GM12878 (cell line): Measurements from ENCODE around the gene HECTD2. TPM values are rescaled to one million over a fixed set of nuclear protein-coding genes. Genes with fewer than 3 reads are reported as not detected.

Experiments used
- ATAC-seq: fragments of 200-7000 bp; cut with Tn5 transposase; 3 replicates; pipeline ENCODE4 v1.9.1; 2020; ENCODE audit warnings: mild to moderate bottlenecking, moderate library complexity
- BruUV-seq: library from RNA; stranded (reverse); fragments of 400-500 nt; replicated peaks from 2 replicates; lab custom pipeline; 2021; lab: Mats Ljungman, UMichigan
- CTCF ChIA-PET: fragments of 300-600 bp; sonication (Branson Sonifier 250); formaldehyde crosslinking; extraction: SDS; loops from one replicate; lab custom pipeline; 2021; ENCODE audit warnings: inconsistent platforms; lab: Yijun Ruan, JAX
- POLR2A ChIA-PET: fragments of 350-600 bp; formaldehyde crosslinking; extraction: SDS; loops from one replicate; lab custom pipeline; 2021; ENCODE audit warnings: inconsistent platforms; lab: Charles Lee
- RAD21 ChIA-PET: fragments of 300-600 bp; sonication (Branson Sonifier 250); formaldehyde crosslinking; loops from one replicate; lab custom pipeline; 2023; ENCODE audit warnings: antibody characterized with exemption; ENCODE audit not compliant: unreplicated experiment; lab: Charles Lee
- SMC1A ChIA-PET: fragments of 300-600 bp; sonication (Branson Sonifier 250); formaldehyde crosslinking; loops from one replicate; lab custom pipeline; 2023; ENCODE audit not compliant: unreplicated experiment, uncharacterized antibody; lab: Charles Lee
- DNase-seq: peaks from one replicate; pipeline ENCODE4 v3.0.0-alpha.2; 2011; ENCODE audit warnings: low read depth, low spot score
- FAIRE-seq: peaks from 3 replicates; lab custom pipeline; 2011; peaks lifted over from hg19 to GRCh38; lab: Jason Lieb, UNC
- H2AFZ ChIP-seq: 2 replicates; pipeline ENCODE4 v1.6.0; 2011; ENCODE audit warnings: low read depth, low read length, control low read depth; ENCODE audit not compliant: control insufficient read depth
- H3K27ac ChIP-seq: 2 replicates; pipeline ENCODE4 v1.5.1; 2011; ENCODE audit warnings: control low read depth; ENCODE audit not compliant: control insufficient read depth, insufficient read depth
- H3K27me3 ChIP-seq, 2 experiments: replicated peaks in 1 of 2; 2 replicates each; pipeline versions ENCODE4 v1.6.0 to v1.6.1; 2011; ENCODE audit warnings: low read length in 1 of 2; ENCODE audit not compliant: control insufficient read depth in 2 of 2, insufficient read depth in 2 of 2
- H3K36me3 ChIP-seq, 2 experiments: 2 replicates each; pipeline ENCODE4 v1.5.1; 2011; ENCODE audit warnings: low read length in 1 of 2; ENCODE audit not compliant: control insufficient read depth in 2 of 2, insufficient read depth in 2 of 2
- H3K4me1 ChIP-seq: 2 replicates; pipeline ENCODE4 v1.6.1; 2011; ENCODE audit warnings: mild to moderate bottlenecking, low read length, moderate library complexity, mixed read lengths; ENCODE audit not compliant: control insufficient read depth, insufficient read depth
- H3K4me2 ChIP-seq: 2 replicates; pipeline ENCODE4 v1.6.0; 2011; ENCODE audit warnings: control low read depth; ENCODE audit not compliant: control insufficient read depth, insufficient read depth
- H3K4me3 ChIP-seq: fragments of 200-600 bp; sonication (generic); 2 replicates; pipeline ENCODE4 v1.5.1; 2016
- H3K79me2 ChIP-seq: 2 replicates; pipeline ENCODE4 v1.6.0; 2011; ENCODE audit warnings: low read length; ENCODE audit not compliant: control insufficient read depth, insufficient read depth
- H3K9ac ChIP-seq: 2 replicates; pipeline ENCODE4 v1.8.0; 2011; ENCODE audit warnings: low read length, control low read depth, mixed read lengths; ENCODE audit not compliant: control insufficient read depth, insufficient read depth
- H3K9me3 ChIP-seq: replicated peaks from 3 replicates; pipeline ENCODE4 v1.5.1; 2011; ENCODE audit warnings: mild to moderate bottlenecking, low read length; ENCODE audit not compliant: control insufficient read depth, insufficient read depth
- H4K20me1 ChIP-seq: 2 replicates; pipeline ENCODE4 v1.6.0; 2011; ENCODE audit not compliant: control insufficient read depth, insufficient read depth
- BCL11A ChIP-seq: IDR thresholded peaks from 2 replicates; pipeline ENCODE4 v1.6.1; 2011; ENCODE audit warnings: low read depth, low read length
- BCLAF1 ChIP-seq: fragments of 450-650 bp; IDR thresholded peaks from 2 replicates; pipeline ENCODE4 v1.6.1; 2017; ENCODE audit warnings: antibody characterized with exemption, mild to moderate bottlenecking, moderate library complexity
- BRCA1 ChIP-seq: IDR thresholded peaks from 2 replicates; pipeline ENCODE4 v1.6.1; 2011; ENCODE audit warnings: low read depth, low read length, improper control_type of control experiment
- CBFB ChIP-seq: IDR thresholded peaks from 2 replicates; pipeline ENCODE4 v1.6.1; 2016; ENCODE audit warnings: antibody characterized with exemption, low read depth
- ESRRA ChIP-seq: IDR thresholded peaks from 2 replicates; pipeline ENCODE4 v1.6.1; 2012; ENCODE audit warnings: mild to moderate bottlenecking, low read length, improper control_type of control experiment
- FOS ChIP-seq: IDR thresholded peaks from 3 replicates; pipeline ENCODE4 v1.6.1; 2011; ENCODE audit warnings: borderline replicate concordance; ENCODE audit not compliant: insufficient read length; ENCODE audit errors: extremely low read depth
- IKZF2 ChIP-seq, 2 experiments: fragments of 450-650 bp; IDR thresholded peaks; 2 replicates each; pipeline ENCODE4 v1.6.1; 2017; ENCODE audit warnings: mild to moderate bottlenecking in 2 of 2, moderate library complexity in 2 of 2
- JUNB ChIP-seq: IDR thresholded peaks from 2 replicates; pipeline ENCODE4 v1.6.1; 2016; ENCODE audit warnings: antibody characterized with exemption, mild to moderate bottlenecking
- KAT2A ChIP-seq: conservative IDR thresholded peaks from 2 replicates; pipeline ENCODE4 v1.6.1; 2011; ENCODE audit warnings: low read depth, low read length; ENCODE audit not compliant: control insufficient read depth
- MTA3 ChIP-seq: IDR thresholded peaks from 2 replicates; pipeline ENCODE4 v1.6.1; 2012; ENCODE audit warnings: low read length, inconsistent platforms, borderline replicate concordance
- MYC ChIP-seq: IDR thresholded peaks from 2 replicates; pipeline ENCODE4 v1.6.1; 2011; ENCODE audit warnings: mild to moderate bottlenecking, low read length, moderate library complexity, inconsistent platforms; ENCODE audit not compliant: insufficient read depth, insufficient replicate concordance, insufficient read length, severe bottlenecking
- NBN ChIP-seq: fragments of 450-650 bp; IDR thresholded peaks from 2 replicates; pipeline ENCODE4 v1.6.1; 2016
- PAX8 ChIP-seq: fragments of 450-650 bp; IDR thresholded peaks from 2 replicates; pipeline ENCODE4 v1.6.1; 2017; ENCODE audit warnings: mild to moderate bottlenecking, moderate library complexity
- PKNOX1 ChIP-seq: fragments of 450-650 bp; IDR thresholded peaks from 2 replicates; pipeline ENCODE4 v1.6.1; 2016; ENCODE audit warnings: mild to moderate bottlenecking
- PML ChIP-seq: IDR thresholded peaks from 2 replicates; pipeline ENCODE4 v1.6.1; 2012; ENCODE audit warnings: low read length, inconsistent platforms
- REST ChIP-seq: IDR thresholded peaks from 2 replicates; pipeline ENCODE4 v1.6.1; 2012; ENCODE audit warnings: mild to moderate bottlenecking, low read depth, low read length
- SIN3A ChIP-seq: IDR thresholded peaks from 2 replicates; pipeline ENCODE4 v1.6.1; 2012; ENCODE audit warnings: low read depth, low read length, improper control_type of control experiment
- SMAD1 ChIP-seq: fragments of 450-650 bp; IDR thresholded peaks from 2 replicates; pipeline ENCODE4 v1.6.1; 2018; ENCODE audit warnings: mild to moderate bottlenecking, low read depth; ENCODE audit not compliant: partially characterized antibody
- SREBF2 ChIP-seq: IDR thresholded peaks from 2 replicates; pipeline ENCODE4 v1.6.1; 2012; ENCODE audit warnings: mild to moderate bottlenecking, low read length
- ZNF274 ChIP-seq: IDR thresholded peaks from one replicate; pipeline ENCODE4 v1.8.0; 2011; ENCODE audit not compliant: insufficient read length, insufficient read depth
- WGBS: methylation state at CpG from one replicate; pipeline ENCODE4 v1.1.6; 2016; ENCODE audit warnings: low lambda C conversion rate; ENCODE audit not compliant: insufficient replicate concordance, insufficient coverage; ENCODE audit errors: missing lambda C conversion rate; 5-methylcytosine and 5-hydroxymethylcytosine counted together
- in situ Hi-C: fragments of 300-500 bp; cut with MboI; formaldehyde crosslinking; loops from 9 replicates; pipeline ENCODE4 v1.14.3; 2018; ENCODE audit warnings: mixed read lengths
- intact Hi-C: fragments of 100-400 bp; cut with micrococcal nuclease; formaldehyde crosslinking; loops from one replicate; pipeline ENCODE4 v1.14.2; 2022; ENCODE audit not compliant: unreplicated experiment
- polyA plus RNA-seq, 11 experiments: library from polyadenylated mRNA; depleted of rRNA in 4 of 11; unstranded in 6 of 11; stranded (reverse) in 5 of 11; fragments of >200 nt; fragmentation: Nextera tagmentation in 4 of 11; fragmentation: Illumina TruSeq in 1 of 11; extraction: Ambion mirVana in 4 of 11; extraction: Trizol in 1 of 11; gene quantifications; 1 replicate in 1 of 11; 2 replicates in 10 of 11; pipeline versions ENCODE4 v1.2.1 to v1.2.3, GENCODE V29; 2011 to 2016; ENCODE audit warnings: inconsistent platforms in 2 of 11, missing spikeins in 2 of 11, low read depth in 1 of 11
- total RNA-seq, 4 experiments: library from RNA; depleted of rRNA in 3 of 4; stranded (reverse); fragments of >200 nt in 3 of 4; fragmentation: Illumina TruSeq in 1 of 4; extraction: Trizol in 1 of 4; gene quantifications; 2 replicates each; pipeline versions ENCODE4 v1.2.1 to v1.2.3, GENCODE V29; 2013 to 2021

HECTD2 gene
- total and polyA plus RNA-seq, 10 of the 15 experiments (the other 5 are each of a cell fraction or from before 2014, with no cell fraction given) = 0.87 to 3.0 (median 1.7) TPM

- Histone ChIP-seq H3K27ac (no peak overlapping the region), H3K4me3 (no peak overlapping the region), H4K20me1 (no peaks in the 10 kb centered on the region), H3K36me3 (no peaks in the 10 kb centered on the region), H3K27me3 (no peaks in the 10 kb centered on the region), H2AFZ (no peak overlapping the region), H3K79me2 (no peaks in the 10 kb centered on the region), H3K9ac (no peak overlapping the region), H3K4me1 (no peaks in the 10 kb centered on the region), H3K9me3 (no peaks in the 10 kb centered on the region), H3K4me2 (no peak overlapping the region)
- ChIA-PET RAD21 (no interaction called here), POLR2A (no interaction called here), SMC1A (no interaction called here), CTCF (no interaction called here)
- no peak for ATAC-seq
- in situ Hi-C loops = no loop called here
- no peak for TF ChIP-seq PML
- TF ChIP-seq PKNOX1 = no peak
- no peak for TF ChIP-seq KAT2A
- TF ChIP-seq CBFB = no peak
- TF ChIP-seq IKZF2 (IDR thresholded peaks at IDR 0.05) = no peak
- TF ChIP-seq BCLAF1 = no peak
- no peak for TF ChIP-seq JUNB
- no peak for TF ChIP-seq PAX8
- TF ChIP-seq SREBF2 = no peak
- TF ChIP-seq SIN3A = no peak
- TF ChIP-seq FOS = no peak
- TF ChIP-seq ZNF274 = no peak
- no peak for TF ChIP-seq MTA3
- no peak for TF ChIP-seq BRCA1
- no peak for TF ChIP-seq MYC
- TF ChIP-seq SMAD1 = no peak
- TF ChIP-seq REST = no peak
- TF ChIP-seq BCL11A = no peak
- no peak for TF ChIP-seq ESRRA
- no peak for TF ChIP-seq NBN
- intact Hi-C loops = no loop called here
- no peak for FAIRE-seq
- no TSS peak for BruUV-seq
- WGBS = 56% methylated on average over 1 of the region's 1 CpG
- no peak for DNase-seq
Measured at GRCh38 chr10:91521439-91521838, 111.3 kb downstream of the HECTD2 start.
